HG03039 (cell line): ENCODE results near the gene GMPS.
"Not testable (repeated sequence)": the region's sequence is repeated elsewhere in the genome, so short reads cannot be mapped to it uniquely, and the experiment has no call there.

Experiments used
- ATAC-seq: cut with Tn5 transposase; IDR thresholded peaks from one replicate; pipeline ENCODE4 v1.9.1; 2021; ENCODE audit warnings: mild to moderate bottlenecking, moderate library complexity; ENCODE audit not compliant: unreplicated experiment

Gene GMPS

GRCh38 chr3:155934230-155934629 is 63.8 kb downstream of the GMPS start:
- ATAC-seq, result no peak

- ATAC-seq, result no peak
Observed at GRCh38 chr3:155938409-155938808, 68.0 kb downstream of the GMPS start.

- ATAC-seq, result no peak
Observed at GRCh38 chr3:155941354-155941753, 70.9 kb downstream of the GMPS start.

GRCh38 chr3:155944081-155944480 is 73.6 kb downstream of the GMPS start:
- ATAC-seq, result no peak

- ATAC-seq, result no peak
Observed at GRCh38 chr3:155946178-155946577, 75.7 kb downstream of the GMPS start.

GRCh38 chr3:155948476-155948875 is 78.0 kb downstream of the GMPS start:
- ATAC-seq, result no peak

- ATAC-seq, result no peak
Observed at GRCh38 chr3:155949453-155950217, 79.2 kb downstream of the GMPS start.

GRCh38 chr3:155956508-155957411 is 86.3 kb downstream of the GMPS start:
- no peak for ATAC-seq

GRCh38 chr3:155957412-155957880 is 87.0 kb downstream of the GMPS start:
- ATAC-seq, result no peak

- ATAC-seq, result no peak
Observed at GRCh38 chr3:155958676-155959075, 88.2 kb downstream of the GMPS start.

GRCh38 chr3:155960060-155960459 is 89.6 kb downstream of the GMPS start:
- ATAC-seq, result no peak

- not testable (repeated sequence) for ATAC-seq
Observed at GRCh38 chr3:155961044-155961443, 90.6 kb downstream of the GMPS start.

- no peak for ATAC-seq
Observed at GRCh38 chr3:155963570-155963969, 93.1 kb downstream of the GMPS start.

GRCh38 chr3:155970398-155970797 is 99.9 kb downstream of the GMPS start:
- ATAC-seq, result no peak

GRCh38 chr3:155972885-155973584 is 102.6 kb downstream of the GMPS start:
- no peak for ATAC-seq

GRCh38 chr3:155978324-155978723 is 107.9 kb downstream of the GMPS start:
- no peak for ATAC-seq

GRCh38 chr3:155979746-155980145 is 109.3 kb downstream of the GMPS start:
- ATAC-seq, result no peak

GRCh38 chr3:155981669-155982068 is 111.2 kb downstream of the GMPS start:
- ATAC-seq, result no peak

- ATAC-seq, result no peak
Observed at GRCh38 chr3:155983834-155984474, 113.5 kb downstream of the GMPS start.

GRCh38 chr3:155984791-155985417 is 114.5 kb downstream of the GMPS start:
- ATAC-seq, result no peak
